Smooth muscle cell (in vitro differentiated cells): Measurements from ENCODE around the gene CDH4. TPM values are rescaled to one million over a fixed set of nuclear protein-coding genes. Genes with fewer than 3 reads are reported as not detected.

ENCODE experiments used
- DNase-seq: peaks from one replicate; lab custom pipeline; 2025; ENCODE audit not compliant: unreplicated experiment; lab: John Stamatoyannopoulos, UW
- H2AFZ ChIP-seq: fragments of 200-600 bp; sonication (generic); 2 replicates; pipeline ENCODE4 v1.6.0; 2016; ENCODE audit warnings: antibody characterized with exemption, low read depth, mild to moderate bottlenecking
- H3F3A ChIP-seq: fragments of 200-600 bp; sonication (generic); 2 replicates; pipeline ENCODE4 v1.6.0; 2017; ENCODE audit warnings: antibody characterized with exemption, low read depth
- H3K27ac ChIP-seq: fragments of 200-600 bp; sonication (generic); 2 replicates; pipeline ENCODE4 v1.5.1; 2016; ENCODE audit warnings: low read depth, mild to moderate bottlenecking
- H3K27me3 ChIP-seq: fragments of 200-600 bp; sonication (generic); 2 replicates; pipeline ENCODE4 v1.6.1; 2016; ENCODE audit warnings: low read depth, mild to moderate bottlenecking
- H3K36me3 ChIP-seq: fragments of 200-600 bp; sonication (generic); 2 replicates; pipeline ENCODE4 v1.5.1; 2016; ENCODE audit warnings: low read depth
- H3K4me1 ChIP-seq: fragments of 200-600 bp; sonication (generic); 2 replicates; pipeline ENCODE4 v1.5.1; 2016; ENCODE audit warnings: low read depth
- H3K4me2 ChIP-seq: fragments of 200-600 bp; sonication (generic); 2 replicates; pipeline ENCODE4 v1.6.0; 2016; ENCODE audit warnings: mild to moderate bottlenecking
- H3K4me3 ChIP-seq: fragments of 200-600 bp; sonication (generic); 2 replicates; pipeline ENCODE4 v1.5.1; 2016; ENCODE audit warnings: mild to moderate bottlenecking
- H3K79me2 ChIP-seq: fragments of 200-600 bp; sonication (generic); 2 replicates; pipeline ENCODE4 v1.6.0; 2016; ENCODE audit warnings: low read depth, mild to moderate bottlenecking
- H3K9ac ChIP-seq: fragments of 200-600 bp; sonication (generic); 2 replicates; pipeline ENCODE4 v1.6.0; 2016; ENCODE audit warnings: low read depth
- H3K9me3 ChIP-seq: fragments of 200-600 bp; sonication (generic); replicated peaks from 2 replicates; pipeline ENCODE4 v1.5.1; 2016; ENCODE audit warnings: low read depth
- H4K20me1 ChIP-seq: fragments of 200-600 bp; sonication (generic); 2 replicates; pipeline ENCODE4 v1.6.0; 2016; ENCODE audit warnings: low read depth
- CTCF ChIP-seq: fragments of 200-600 bp; sonication (generic); IDR thresholded peaks from 2 replicates; pipeline ENCODE4 v1.5.1; 2017; ENCODE audit warnings: borderline replicate concordance, mild to moderate bottlenecking, antibody characterized with exemption; ENCODE audit not compliant: insufficient read depth, poor library complexity, severe bottlenecking
- WGBS: methylation state at CpG from one replicate; pipeline ENCODE4 v1.1.7; 2016; ENCODE audit warnings: low lambda C conversion rate; 5-methylcytosine and 5-hydroxymethylcytosine counted together
- polyA plus RNA-seq: library from polyadenylated mRNA; unstranded; fragments of >200 nt; fragmentation: Nextera tagmentation; extraction: Ambion mirVana; gene quantifications from 2 replicates; pipeline ENCODE4 v1.2.1, GENCODE V29; 2016
- total RNA-seq: library from RNA; depleted of rRNA; stranded (reverse); fragments of >200 nt; gene quantifications from 2 replicates; pipeline ENCODE4 v1.2.3, GENCODE V29; 2014

Gene CDH4
- total and polyA plus RNA-seq, 2 experiments from 2014 or later: 0.03 to 0.04 TPM

GRCh38 chr20:61666471-61666832 lies 414.4 kb downstream of the CDH4 start:
- Histone ChIP-seq H3K4me1 (no peaks in the 10 kb centered on the region), H3K4me3 (no peak overlapping the region), H3K27ac (no peak overlapping the region), H3K4me2 (no peak overlapping the region), H4K20me1 (no peaks in the 10 kb centered on the region), H3F3A (no peaks in the 10 kb centered on the region), H3K27me3 (no peaks in the 10 kb centered on the region), H3K36me3 (no peaks in the 10 kb centered on the region), H2AFZ (no peak overlapping the region), H3K9me3 (no peaks in the 10 kb centered on the region), H3K79me2 (no peaks in the 10 kb centered on the region), H3K9ac (no peak overlapping the region)
- TF ChIP-seq CTCF: no peak
- no peak for DNase-seq
- 89% methylated on average over 9 of the region's 9 CpGs for WGBS

DNA sequence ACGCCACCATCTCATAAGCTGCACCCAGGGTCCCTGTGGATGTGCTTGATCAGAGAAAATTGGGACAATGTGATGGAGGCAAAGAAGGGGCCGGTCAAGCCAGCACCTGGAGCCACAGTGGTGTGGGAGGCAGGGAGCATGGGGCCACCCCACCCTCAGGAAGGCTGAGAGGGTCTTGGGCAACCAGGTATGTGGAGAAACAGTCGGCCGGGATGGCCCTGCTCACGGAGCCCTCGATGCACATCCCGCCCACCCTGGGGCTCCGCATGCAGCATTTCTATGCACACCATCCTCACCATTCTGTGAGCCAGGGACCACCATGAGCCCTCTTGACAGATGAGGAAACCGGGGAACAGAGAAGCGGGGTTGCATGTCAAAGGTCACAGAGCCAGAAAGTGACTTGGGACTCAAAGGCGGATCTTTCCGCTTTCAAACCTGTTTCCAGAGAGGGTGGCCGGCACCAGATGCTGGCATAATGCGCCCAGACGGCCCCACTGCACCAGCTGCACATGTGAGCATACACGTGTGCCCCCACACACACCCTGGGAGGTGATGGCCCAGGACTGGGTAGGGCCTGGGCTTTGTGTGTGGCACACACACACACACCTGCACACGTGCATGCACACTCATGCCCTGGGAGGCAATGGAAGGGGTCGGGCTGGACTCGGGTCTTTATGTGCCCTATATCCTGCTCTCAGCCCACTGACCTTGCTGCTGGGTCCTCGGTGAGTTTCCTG lies 415.2 kb downstream of the CDH4 start:
- no peak for DNase-seq
- WGBS: 86% methylated on average over 20 of the region's 20 CpGs
- Histone ChIP-seq H3K4me2 (no peak overlapping the region), H3K79me2 (no peaks in the 10 kb centered on the region), H3F3A (no peaks in the 10 kb centered on the region), H3K27me3 (no peaks in the 10 kb centered on the region), H3K9me3 (no peaks in the 10 kb centered on the region), H3K4me1 (no peaks in the 10 kb centered on the region), H2AFZ (no peak overlapping the region), H3K9ac (no peak overlapping the region), H3K36me3 (no peaks in the 10 kb centered on the region), H3K4me3 (no peak overlapping the region), H3K27ac (no peak overlapping the region), H4K20me1 (no peaks in the 10 kb centered on the region)
- no peak for TF ChIP-seq CTCF

DNA sequence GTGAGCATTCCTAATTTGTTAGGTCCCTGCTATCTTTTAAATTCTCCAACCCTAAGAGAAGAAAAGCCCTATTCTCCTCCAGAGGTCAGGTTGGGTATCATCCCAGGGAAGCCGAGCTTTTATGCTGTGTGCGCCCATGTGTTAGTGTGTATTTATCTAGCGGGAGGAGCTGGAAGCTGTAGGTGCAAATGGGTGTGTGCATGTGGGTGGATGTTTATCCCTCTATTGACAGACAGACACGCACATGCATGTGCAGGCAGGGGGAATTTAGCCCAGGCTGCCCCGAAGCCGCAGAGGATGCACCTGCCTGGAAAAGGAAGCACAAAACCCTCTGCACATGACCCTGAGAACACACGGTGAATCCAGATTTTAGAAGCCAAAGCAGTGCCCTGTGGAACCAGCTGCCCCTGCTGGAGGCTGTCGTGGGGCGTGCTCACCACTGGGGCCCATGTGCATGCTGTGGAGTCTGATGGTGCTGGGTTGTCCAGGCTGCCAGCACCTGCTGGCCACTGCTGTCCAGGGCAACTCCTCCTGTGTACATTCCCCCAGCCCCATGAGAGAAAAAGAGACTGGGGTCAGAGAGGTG lies 416.1 kb downstream of the CDH4 start:
- H3K36me3 ChIP-seq: no peaks in the 10 kb centered on the region
- no peak overlapping the region for H2AFZ ChIP-seq
- H3K79me2 ChIP-seq: no peaks in the 10 kb centered on the region
- H3K27me3 ChIP-seq: no peaks in the 10 kb centered on the region
- WGBS: 81% methylated on average over 9 of the region's 9 CpGs
- H3K4me1 ChIP-seq: no peaks in the 10 kb centered on the region
- H4K20me1 ChIP-seq: no peaks in the 10 kb centered on the region
- H3K27ac ChIP-seq: no peak overlapping the region
- TF ChIP-seq CTCF: no peak
- H3K4me3 ChIP-seq: no peak overlapping the region
- no peaks in the 10 kb centered on the region for H3F3A ChIP-seq
- no peak for DNase-seq
- H3K9me3 ChIP-seq: no peaks in the 10 kb centered on the region
- no peak overlapping the region for H3K4me2 ChIP-seq
- H3K9ac ChIP-seq: no peak overlapping the region
